GM12878 (cell line): ENCODE data around the gene EHHADH. TPM values are rescaled to one million over a fixed set of nuclear protein-coding genes. Genes with fewer than 3 reads are reported as not detected.

Experiments
- ATAC-seq: fragments of 200-7000 bp; cut with Tn5 transposase; 3 replicates; pipeline ENCODE4 v1.9.1; 2020; ENCODE audit warnings: mild to moderate bottlenecking, moderate library complexity
- BruUV-seq: library from RNA; stranded (reverse); fragments of 400-500 nt; replicated peaks from 2 replicates; lab custom pipeline; 2021; lab: Mats Ljungman, UMichigan
- CTCF ChIA-PET: fragments of 300-600 bp; sonication (Branson Sonifier 250); formaldehyde crosslinking; extraction: SDS; loops from one replicate; lab custom pipeline; 2021; ENCODE audit warnings: inconsistent platforms; lab: Yijun Ruan, JAX
- POLR2A ChIA-PET: fragments of 350-600 bp; formaldehyde crosslinking; extraction: SDS; loops from one replicate; lab custom pipeline; 2021; ENCODE audit warnings: inconsistent platforms; lab: Charles Lee
- RAD21 ChIA-PET: fragments of 300-600 bp; sonication (Branson Sonifier 250); formaldehyde crosslinking; loops from one replicate; lab custom pipeline; 2023; ENCODE audit warnings: antibody characterized with exemption; ENCODE audit not compliant: unreplicated experiment; lab: Charles Lee
- SMC1A ChIA-PET: fragments of 300-600 bp; sonication (Branson Sonifier 250); formaldehyde crosslinking; loops from one replicate; lab custom pipeline; 2023; ENCODE audit not compliant: unreplicated experiment, uncharacterized antibody; lab: Charles Lee
- DNase-seq: peaks from one replicate; pipeline ENCODE4 v3.0.0-alpha.2; 2011; ENCODE audit warnings: low read depth, low spot score
- FAIRE-seq: peaks from 3 replicates; lab custom pipeline; 2011; peaks lifted over from hg19 to GRCh38; lab: Jason Lieb, UNC
- H2AFZ ChIP-seq: 2 replicates; pipeline ENCODE4 v1.6.0; 2011; ENCODE audit warnings: low read depth, low read length, control low read depth; ENCODE audit not compliant: control insufficient read depth
- H3K27ac ChIP-seq: 2 replicates; pipeline ENCODE4 v1.5.1; 2011; ENCODE audit warnings: control low read depth; ENCODE audit not compliant: control insufficient read depth, insufficient read depth
- H3K27me3 ChIP-seq, 2 experiments: replicated peaks in 1 of 2; 2 replicates each; pipeline versions ENCODE4 v1.6.0 to v1.6.1; 2011; ENCODE audit warnings: low read length in 1 of 2; ENCODE audit not compliant: control insufficient read depth in 2 of 2, insufficient read depth in 2 of 2
- H3K36me3 ChIP-seq, 2 experiments: 2 replicates each; pipeline ENCODE4 v1.5.1; 2011; ENCODE audit warnings: low read length in 1 of 2; ENCODE audit not compliant: control insufficient read depth in 2 of 2, insufficient read depth in 2 of 2
- H3K4me1 ChIP-seq: 2 replicates; pipeline ENCODE4 v1.6.1; 2011; ENCODE audit warnings: mild to moderate bottlenecking, low read length, moderate library complexity, mixed read lengths; ENCODE audit not compliant: control insufficient read depth, insufficient read depth
- H3K4me2 ChIP-seq: 2 replicates; pipeline ENCODE4 v1.6.0; 2011; ENCODE audit warnings: control low read depth; ENCODE audit not compliant: control insufficient read depth, insufficient read depth
- H3K4me3 ChIP-seq: fragments of 200-600 bp; sonication (generic); 2 replicates; pipeline ENCODE4 v1.5.1; 2016
- H3K79me2 ChIP-seq: 2 replicates; pipeline ENCODE4 v1.6.0; 2011; ENCODE audit warnings: low read length; ENCODE audit not compliant: control insufficient read depth, insufficient read depth
- H3K9ac ChIP-seq: 2 replicates; pipeline ENCODE4 v1.8.0; 2011; ENCODE audit warnings: low read length, control low read depth, mixed read lengths; ENCODE audit not compliant: control insufficient read depth, insufficient read depth
- H3K9me3 ChIP-seq: replicated peaks from 3 replicates; pipeline ENCODE4 v1.5.1; 2011; ENCODE audit warnings: mild to moderate bottlenecking, low read length; ENCODE audit not compliant: control insufficient read depth, insufficient read depth
- H4K20me1 ChIP-seq: 2 replicates; pipeline ENCODE4 v1.6.0; 2011; ENCODE audit not compliant: control insufficient read depth, insufficient read depth
- ATF3 ChIP-seq: IDR thresholded peaks from 2 replicates; pipeline ENCODE4 v1.6.1; 2011; ENCODE audit warnings: low read depth, mild to moderate bottlenecking, low read length, moderate library complexity, borderline replicate concordance; ENCODE audit errors: extremely low read depth
- HDGF ChIP-seq: fragments of 450-650 bp; IDR thresholded peaks from 2 replicates; pipeline ENCODE4 v1.6.1; 2016; ENCODE audit warnings: antibody characterized with exemption
- IKZF1 ChIP-seq: fragments of 450-650 bp; conservative IDR thresholded peaks from 2 replicates; pipeline ENCODE4 v1.6.1; 2017; ENCODE audit warnings: antibody characterized with exemption, mild to moderate bottlenecking
- MAX ChIP-seq: IDR thresholded peaks from 2 replicates; pipeline ENCODE4 v1.6.1; 2012; ENCODE audit warnings: low read depth, low read length, improper control_type of control experiment
- MTA3 ChIP-seq: IDR thresholded peaks from 2 replicates; pipeline ENCODE4 v1.6.1; 2012; ENCODE audit warnings: low read length, inconsistent platforms, borderline replicate concordance
- NFIC ChIP-seq: IDR thresholded peaks from 2 replicates; pipeline ENCODE4 v1.6.1; 2012; ENCODE audit warnings: low read depth, mild to moderate bottlenecking, inconsistent platforms, low read length, moderate library complexity
- PBX3 ChIP-seq: IDR thresholded peaks from 2 replicates; pipeline ENCODE4 v1.6.1; 2011; ENCODE audit warnings: mild to moderate bottlenecking, low read depth, low read length, moderate library complexity; ENCODE audit not compliant: insufficient replicate concordance
- POLR2AphosphoS5 ChIP-seq: IDR thresholded peaks from 2 replicates; pipeline ENCODE4 v1.6.1; 2011; ENCODE audit warnings: mild to moderate bottlenecking, low read length, inconsistent platforms
- SMAD1 ChIP-seq: fragments of 450-650 bp; IDR thresholded peaks from 2 replicates; pipeline ENCODE4 v1.6.1; 2018; ENCODE audit warnings: mild to moderate bottlenecking, low read depth; ENCODE audit not compliant: partially characterized antibody
- STAT1 ChIP-seq: fragments of 450-650 bp; conservative IDR thresholded peaks from 2 replicates; pipeline ENCODE4 v1.6.1; 2014; ENCODE audit warnings: antibody characterized with exemption, mild to moderate bottlenecking
- SUZ12 ChIP-seq: fragments of 200-600 bp; sonication (generic); IDR thresholded peaks from one replicate; pipeline ENCODE4 v1.6.1; 2018; ENCODE audit warnings: antibody characterized with exemption, mild to moderate bottlenecking; ENCODE audit not compliant: unreplicated experiment
- TARDBP ChIP-seq: IDR thresholded peaks from 2 replicates; pipeline ENCODE4 v1.6.1; 2016; ENCODE audit warnings: borderline replicate concordance
- WRNIP1 ChIP-seq: IDR thresholded peaks from 2 replicates; pipeline ENCODE4 v1.6.1; 2011; ENCODE audit warnings: low read depth, low read length, improper control_type of control experiment, borderline replicate concordance
- ZNF207 ChIP-seq: fragments of 450-650 bp; IDR thresholded peaks from 2 replicates; pipeline ENCODE4 v1.6.1; 2014; ENCODE audit warnings: antibody characterized with exemption, mild to moderate bottlenecking, borderline replicate concordance
- ZNF24 ChIP-seq: fragments of 450-650 bp; IDR thresholded peaks from 2 replicates; pipeline ENCODE4 v1.6.1; 2017; ENCODE audit warnings: antibody characterized with exemption, mild to moderate bottlenecking
- WGBS: methylation state at CpG from one replicate; pipeline ENCODE4 v1.1.6; 2016; ENCODE audit warnings: low lambda C conversion rate; ENCODE audit not compliant: insufficient replicate concordance, insufficient coverage; ENCODE audit errors: missing lambda C conversion rate; 5-methylcytosine and 5-hydroxymethylcytosine counted together
- in situ Hi-C: fragments of 300-500 bp; cut with MboI; formaldehyde crosslinking; loops from 9 replicates; pipeline ENCODE4 v1.14.3; 2018; ENCODE audit warnings: mixed read lengths
- intact Hi-C: fragments of 100-400 bp; cut with micrococcal nuclease; formaldehyde crosslinking; loops from one replicate; pipeline ENCODE4 v1.14.2; 2022; ENCODE audit not compliant: unreplicated experiment
- polyA plus RNA-seq, 11 experiments: library from polyadenylated mRNA; depleted of rRNA in 4 of 11; unstranded in 6 of 11; stranded (reverse) in 5 of 11; fragments of >200 nt; fragmentation: Nextera tagmentation in 4 of 11; fragmentation: Illumina TruSeq in 1 of 11; extraction: Ambion mirVana in 4 of 11; extraction: Trizol in 1 of 11; gene quantifications; 1 replicate in 1 of 11; 2 replicates in 10 of 11; pipeline versions ENCODE4 v1.2.1 to v1.2.3, GENCODE V29; 2011 to 2016; ENCODE audit warnings: inconsistent platforms in 2 of 11, missing spikeins in 2 of 11, low read depth in 1 of 11
- total RNA-seq, 4 experiments: library from RNA; depleted of rRNA in 3 of 4; stranded (reverse); fragments of >200 nt in 3 of 4; fragmentation: Illumina TruSeq in 1 of 4; extraction: Trizol in 1 of 4; gene quantifications; 2 replicates each; pipeline versions ENCODE4 v1.2.1 to v1.2.3, GENCODE V29; 2013 to 2021

Gene EHHADH
- total and polyA plus RNA-seq, 10 of the 15 experiments (the other 5 are each of a cell fraction or from before 2014, with no cell fraction given): 0.96 to 8.4 (median 5.3) TPM

GRCh38 chr3:185161761-185162160, 92.1 kb downstream of the EHHADH start:
- ChIA-PET CTCF (interaction anchor here (1.1 kb wide), 1 partner anchor 15 kb away, joined by 3 read pairs; no protein-coding TSS in a partner anchor), POLR2A (no interaction called here), SMC1A (no interaction called here), RAD21 (interaction anchor here (1.4 kb wide), 1 partner anchor 14 kb away, joined by 4 read pairs; no protein-coding TSS in a partner anchor)
- Histone ChIP-seq H2AFZ (no peak overlapping the region), H3K4me1 (no peaks in the 10 kb centered on the region), H3K36me3 (no peaks in the 10 kb centered on the region), H3K4me3 (no peak overlapping the region), H4K20me1 (no peaks in the 10 kb centered on the region), H3K27me3 (peaks cover 0 to 6% of the 10 kb centered on the region in 2 experiments; a peak in 3 of 4 replicates), H3K9me3 (no peaks in the 10 kb centered on the region), H3K4me2 (no peak overlapping the region), H3K27ac (no peak overlapping the region), H3K79me2 (no peaks in the 10 kb centered on the region), H3K9ac (no peak overlapping the region)
- ATAC-seq: no peak
- DNase-seq: no peak
- BruUV-seq: no TSS peak
- WGBS: 26% methylated on average over 5 of the region's 5 CpGs
- no peak for FAIRE-seq
- in situ Hi-C loops (no loop called here), intact Hi-C loops (no loop called here)
- TF ChIP-seq SUZ12 (no peak), STAT1 (no peak), WRNIP1 (no peak), TARDBP (no peak), IKZF1 (no peak), ZNF207 (no peak), MAX (no peak), ZNF24 (no peak), MTA3 (no peak), SMAD1 (no peak), NFIC (no peak), POLR2AphosphoS5 (no peak), ATF3 (no peak), HDGF (no peak), PBX3 (no peak)
